ENCODE data around the gene ZP3. TPM values are rescaled to one million over a fixed set of nuclear protein-coding genes. Genes with fewer than 3 reads are reported as not detected.

The ZP3 gene
- total and polyA plus RNA-seq, 2 of the 13 experiments (the other 11 are each of a cell fraction or from before 2014, with no cell fraction given): not detected

DNA sequence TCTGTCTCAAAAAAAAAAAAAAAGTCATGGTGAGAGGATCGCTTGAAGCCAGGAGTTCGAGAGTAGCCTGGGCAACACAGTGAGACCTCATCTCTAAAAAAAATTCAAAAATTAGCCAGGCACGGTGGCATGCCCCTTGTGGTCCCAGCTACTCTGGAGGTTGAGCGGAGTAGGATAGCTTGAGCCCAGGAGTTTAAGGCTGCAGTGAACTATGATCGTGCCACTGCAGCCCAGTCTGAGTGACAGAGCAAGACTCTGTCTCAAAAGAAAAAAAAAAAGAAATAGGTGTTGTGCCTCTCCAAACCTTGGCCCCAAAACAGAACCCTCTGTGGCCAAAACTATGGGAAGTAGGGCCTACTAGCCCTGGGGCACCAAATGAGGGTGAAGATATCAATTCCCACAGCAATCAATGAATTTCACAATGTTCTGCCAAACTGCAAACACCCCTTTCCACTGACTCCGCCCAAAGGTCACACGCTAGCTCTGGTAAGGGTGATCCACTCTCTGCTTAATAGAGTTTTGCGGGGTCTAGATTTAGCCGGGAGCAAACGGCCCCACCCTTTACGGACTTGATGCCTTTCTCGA, 32.1 kb upstream of the ZP3 start (continued):
- TF ChIP-seq SOX6 (IDR thresholded peaks at IDR 0.05) (no peak), SOX6 (CRISPR knock-in tag; IDR thresholded peaks at IDR 0.05) (0 out of 2 replicates have a peak, but pooled peaks have one; percentile 42), NFKBIZ (CRISPR knock-in tag; IDR thresholded peaks at IDR 0.05) (0 out of 2 replicates have a peak, but pooled peaks have one; percentile 61), RXRB (CRISPR knock-in tag; IDR thresholded peaks at IDR 0.05; ENCODE audit: borderline replicate concordance) (peak; percentile 17; the same call in 1 of the 2 replicates), ZNF549 (CRISPR knock-in tag; IDR thresholded peaks at IDR 0.05) (no peak), ZNF354B (CRISPR knock-in tag; IDR thresholded peaks at IDR 0.05) (no peak), ZNF251 (CRISPR knock-in tag; IDR thresholded peaks at IDR 0.05) (no peak), ZBTB43 (CRISPR knock-in tag; conservative IDR thresholded peaks at IDR 0.05) (no peak), ZNF576 (CRISPR knock-in tag; IDR thresholded peaks at IDR 0.05) (peak; percentile 35; the same call in 1 of the 2 replicates), ZNF234 (CRISPR knock-in tag; conservative IDR thresholded peaks at IDR 0.05) (no peak), ZNF256 (CRISPR knock-in tag; conservative IDR thresholded peaks at IDR 0.05) (no peak), SIN3A (IDR thresholded peaks at IDR 0.05; ENCODE audit: borderline replicate concordance, low read depth, low read length) (no peak), HNF4G (IDR thresholded peaks at IDR 0.05; ENCODE audit: borderline replicate concordance, low read depth, low read length) (peak; percentile 76; the same call in 1 of the 2 replicates), HNF4G (CRISPR knock-in tag; IDR thresholded peaks at IDR 0.05; ENCODE audit: borderline replicate concordance, low read depth) (no peak), BCL6 (CRISPR knock-in tag; IDR thresholded peaks at IDR 0.05) (no peak), ZNF552 (CRISPR knock-in tag; IDR thresholded peaks at IDR 0.05; ENCODE audit: borderline replicate concordance) (peak; percentile 7; the same call in 1 of the 2 replicates), ZFP1 (CRISPR knock-in tag; IDR thresholded peaks at IDR 0.05) (0 out of 2 replicates have a peak, but pooled peaks have one; percentile 71), ZNF792 (CRISPR knock-in tag; IDR thresholded peaks at IDR 0.05) (0 out of 2 replicates have a peak, but pooled peaks have one; percentile 54), NR2F6 (IDR thresholded peaks at IDR 0.05) (peak; percentile 71), NR2F6 (CRISPR knock-in tag; IDR thresholded peaks at IDR 0.05) (no peak), FIP1L1 (IDR thresholded peaks at IDR 0.05; ENCODE audit: borderline replicate concordance, insufficient read depth, low read depth, low read length) (no peak), ZNF331 (CRISPR knock-in tag; IDR thresholded peaks at IDR 0.05) (peak; percentile 0; the same call in 1 of the 2 replicates), NR2F1 (CRISPR knock-in tag; IDR thresholded peaks at IDR 0.05) (peak; percentile 29 to 70; a peak in 3 of 4 replicates), ZNF205 (CRISPR knock-in tag; IDR thresholded peaks at IDR 0.05) (no peak), ZGPAT (CRISPR knock-in tag; IDR thresholded peaks at IDR 0.05) (no peak)
- TF ChIP-seq, protein P1, sequence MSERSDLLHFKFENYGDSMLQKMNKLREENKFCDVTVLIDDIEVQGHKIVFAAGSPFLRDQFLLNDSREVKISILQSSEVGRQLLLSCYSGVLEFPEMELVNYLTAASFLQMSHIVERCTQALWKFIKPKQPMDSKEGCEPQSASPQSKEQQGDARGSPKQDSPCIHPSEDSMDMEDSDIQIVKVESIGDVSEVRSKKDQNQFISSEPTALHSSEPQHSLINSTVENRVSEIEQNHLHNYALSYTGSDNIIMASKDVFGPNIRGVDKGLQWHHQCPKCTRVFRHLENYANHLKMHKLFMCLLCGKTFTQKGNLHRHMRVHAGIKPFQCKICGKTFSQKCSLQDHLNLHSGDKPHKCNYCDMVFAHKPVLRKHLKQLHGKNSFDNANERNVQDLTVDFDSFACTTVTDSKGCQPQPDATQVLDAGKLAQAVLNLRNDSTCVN (CRISPR knock-in tag; IDR thresholded peaks at IDR 0.05; ENCODE audit: borderline replicate concordance): 0 out of 2 replicates have a peak, but pooled peaks have one; percentile 4
- TF ChIP-seq, protein P2, sequence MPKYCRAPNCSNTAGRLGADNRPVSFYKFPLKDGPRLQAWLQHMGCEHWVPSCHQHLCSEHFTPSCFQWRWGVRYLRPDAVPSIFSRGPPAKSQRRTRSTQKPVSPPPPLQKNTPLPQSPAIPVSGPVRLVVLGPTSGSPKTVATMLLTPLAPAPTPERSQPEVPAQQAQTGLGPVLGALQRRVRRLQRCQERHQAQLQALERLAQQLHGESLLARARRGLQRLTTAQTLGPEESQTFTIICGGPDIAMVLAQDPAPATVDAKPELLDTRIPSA (CRISPR knock-in tag; IDR thresholded peaks at IDR 0.05; ENCODE audit: borderline replicate concordance): no peak
